H9 (cell line): ENCODE results near the gene PPFIBP2. TPM values are rescaled to one million over a fixed set of nuclear protein-coding genes. Genes with fewer than 3 reads are reported as not detected.

Experiments
- DNase-seq: peaks from one replicate; pipeline ENCODE4 v3.0.0-alpha.2; 2017
- H2AFZ ChIP-seq: one replicate; pipeline ENCODE4 v1.6.1; 2013; ENCODE audit warnings: mild to moderate bottlenecking, low read length, control low read depth, moderate library complexity
- H2AK5ac ChIP-seq: 2 replicates; pipeline ENCODE4 v1.6.1; 2013; ENCODE audit warnings: low read length, control low read depth, mixed read lengths; ENCODE audit not compliant: insufficient read length
- H2BK120ac ChIP-seq: one replicate; pipeline ENCODE4 v1.6.1; 2013; ENCODE audit warnings: low read depth, mild to moderate bottlenecking, low read length, control low read depth, inconsistent platforms; ENCODE audit not compliant: poor library complexity, severe bottlenecking
- H2BK12ac ChIP-seq: 2 replicates; pipeline ENCODE4 v1.6.1; 2013; ENCODE audit warnings: low read length, control low read depth, mixed read lengths, low read depth; ENCODE audit not compliant: insufficient read length
- H2BK15ac ChIP-seq: 2 replicates; pipeline ENCODE4 v1.6.1; 2013; ENCODE audit warnings: low read depth, low read length, control low read depth
- H2BK20ac ChIP-seq: one replicate; pipeline ENCODE4 v1.6.1; 2013; ENCODE audit warnings: low read depth, mild to moderate bottlenecking, low read length, control low read depth, inconsistent platforms; ENCODE audit not compliant: poor library complexity, severe bottlenecking
- H2BK5ac ChIP-seq: 2 replicates; pipeline ENCODE4 v1.6.1; 2013; ENCODE audit warnings: low read length, control low read depth, mixed read lengths; ENCODE audit not compliant: insufficient read length
- H3K14ac ChIP-seq: 2 replicates; pipeline ENCODE4 v1.6.1; 2013; ENCODE audit warnings: low read length, control low read depth; ENCODE audit not compliant: insufficient read depth
- H3K18ac ChIP-seq: 2 replicates; pipeline ENCODE4 v1.6.1; 2013; ENCODE audit warnings: low read depth, mild to moderate bottlenecking, mixed read lengths, low read length, control low read depth; ENCODE audit not compliant: insufficient read length
- H3K23ac ChIP-seq: 2 replicates; pipeline ENCODE4 v1.6.1; 2013; ENCODE audit warnings: low read length, control low read depth, mixed read lengths, low read depth; ENCODE audit not compliant: insufficient read length
- H3K23me2 ChIP-seq: 2 replicates; pipeline ENCODE4 v1.6.1; 2013; ENCODE audit warnings: low read depth, mild to moderate bottlenecking, mixed read lengths, low read length, control low read depth; ENCODE audit not compliant: insufficient read length, poor library complexity, severe bottlenecking
- H3K27ac ChIP-seq: 2 replicates; pipeline ENCODE4 v1.5.1; 2013; ENCODE audit warnings: low read length, control low read depth, mixed read lengths, low read depth; ENCODE audit not compliant: insufficient read length
- H3K27me3 ChIP-seq: 2 replicates; pipeline ENCODE4 v1.6.1; 2013; ENCODE audit warnings: low read length, control low read depth, inconsistent platforms; ENCODE audit not compliant: insufficient read depth
- H3K4ac ChIP-seq: 2 replicates; pipeline ENCODE4 v1.6.1; 2013; ENCODE audit warnings: low read depth, mild to moderate bottlenecking, control low read depth, inconsistent platforms, low read length, moderate library complexity
- H3K4me1 ChIP-seq: 2 replicates; pipeline ENCODE4 v1.6.1; 2013; ENCODE audit warnings: low read length, control low read depth, inconsistent platforms; ENCODE audit not compliant: insufficient read depth
- H3K4me2 ChIP-seq: 2 replicates; pipeline ENCODE4 v1.6.1; 2013; ENCODE audit warnings: low read length, control low read depth, mixed read lengths; ENCODE audit not compliant: insufficient read length, insufficient read depth
- H3K56ac ChIP-seq: 2 replicates; pipeline ENCODE4 v1.6.1; 2013; ENCODE audit warnings: low read depth, mild to moderate bottlenecking, mixed read lengths, low read length, control low read depth; ENCODE audit not compliant: insufficient read length
- H3K79me1 ChIP-seq: 2 replicates; pipeline ENCODE4 v1.6.1; 2013; ENCODE audit warnings: low read depth, mild to moderate bottlenecking, moderate library complexity, low read length, control low read depth, inconsistent platforms; ENCODE audit not compliant: insufficient read depth, poor library complexity, severe bottlenecking
- H3K79me2 ChIP-seq: 2 replicates; pipeline ENCODE4 v1.6.1; 2013; ENCODE audit warnings: low read length, control low read depth, inconsistent platforms; ENCODE audit not compliant: insufficient read depth
- H3K9ac ChIP-seq: 2 replicates; pipeline ENCODE4 v1.6.1; 2013; ENCODE audit warnings: low read length, control low read depth, mixed read lengths; ENCODE audit not compliant: insufficient read length; ENCODE audit errors: extremely low read depth
- H3K9me3 ChIP-seq: one replicate; pipeline ENCODE4 v1.6.1; 2013; ENCODE audit warnings: low read depth, low read length, inconsistent platforms; ENCODE audit not compliant: control insufficient read depth
- H3T11ph ChIP-seq: one replicate; pipeline ENCODE4 v1.6.1; 2013; ENCODE audit warnings: mild to moderate bottlenecking, low read length, control low read depth, inconsistent platforms
- H4K20me1 ChIP-seq: one replicate; pipeline ENCODE4 v1.6.1; 2013; ENCODE audit not compliant: control insufficient read depth, insufficient read length, insufficient read depth
- H4K5ac ChIP-seq: 2 replicates; pipeline ENCODE4 v1.6.1; 2013; ENCODE audit warnings: low read depth, mild to moderate bottlenecking, mixed read lengths, low read length, control low read depth; ENCODE audit not compliant: insufficient read length
- H4K8ac ChIP-seq: replicated peaks from 2 replicates; pipeline ENCODE4 v1.6.1; 2013; ENCODE audit warnings: low read length, control low read depth, mixed read lengths, low read depth; ENCODE audit not compliant: insufficient read length
- H4K91ac ChIP-seq: 2 replicates; pipeline ENCODE4 v1.6.1; 2013; ENCODE audit warnings: low read depth, mild to moderate bottlenecking, moderate library complexity, mixed read lengths, low read length, control low read depth; ENCODE audit not compliant: insufficient read length
- H3K27ac Mint-ChIP-seq, 3 experiments: 2 replicates in 2 of 3; 3 replicates in 1 of 3; pipeline ENCODE4 v1.8.0; 2020 to 2021; ENCODE audit warnings: mixed read lengths in 3 of 3, mild to moderate bottlenecking in 1 of 3, moderate library complexity in 1 of 3
- H3K27me3 Mint-ChIP-seq: 2 replicates; pipeline ENCODE4 v1.8.0; 2021; ENCODE audit warnings: low read depth, mild to moderate bottlenecking, moderate library complexity, mixed read lengths
- H3K36me3 Mint-ChIP-seq, 3 experiments: 2 replicates in 2 of 3; 3 replicates in 1 of 3; pipeline ENCODE4 v1.8.0; 2020 to 2021; ENCODE audit warnings: low read depth in 3 of 3, mixed read lengths in 3 of 3; ENCODE audit not compliant: insufficient read depth in 1 of 3
- H3K4me1 Mint-ChIP-seq, 2 experiments: 2 replicates each; pipeline ENCODE4 v1.8.0; 2020; ENCODE audit warnings: mixed read lengths in 2 of 2
- H3K4me3 Mint-ChIP-seq, 2 experiments: 2 replicates in 1 of 2; 3 replicates in 1 of 2; pipeline ENCODE4 v1.8.0; 2020 to 2021; ENCODE audit warnings: mild to moderate bottlenecking in 2 of 2, mixed read lengths in 2 of 2, moderate library complexity in 1 of 2
- H3K9me3 Mint-ChIP-seq, 2 experiments: 2 replicates in 1 of 2; 3 replicates in 1 of 2; pipeline ENCODE4 v1.8.0; 2020; ENCODE audit warnings: mild to moderate bottlenecking in 2 of 2, mixed read lengths in 2 of 2, moderate library complexity in 1 of 2
- CTCF ChIP-seq: fragments of 200-600 bp; sonication (generic); conservative IDR thresholded peaks from 3 replicates; pipeline ENCODE4 v1.8.0; 2021; ENCODE audit warnings: antibody characterized with exemption, mild to moderate bottlenecking
- WGBS: extraction: QIAGEN DNeasy Blood & Tissue Kit; methylation state at CpG from one replicate; pipeline ENCODE4 v1.1.7; 2013; ENCODE audit warnings: missing lambda C conversion rate, low lambda C conversion rate, mixed read lengths; ENCODE audit not compliant: insufficient read length; ENCODE audit errors: extremely low coverage; 5-methylcytosine and 5-hydroxymethylcytosine counted together
- total RNA-seq: library from RNA; stranded (reverse); gene quantifications from 2 replicates; pipeline ENCODE4 v1.2.1, GENCODE V29; 2021

Gene PPFIBP2
- total RNA-seq, 1 experiment from 2014 or later, result 8.3 TPM

GRCh38 chr11:7622721-7623120, 108.9 kb downstream of the PPFIBP2 start:
- no CpG with 5 or more reads among the region's 2 CpGs for WGBS

More at GRCh38 chr11:7622721-7623120, 108.9 kb downstream of the PPFIBP2 start:
- Histone ChIP-seq H2BK20ac (no peak overlapping the region), H3K27me3 (no peaks in the 10 kb centered on the region), H3K9ac (no peak overlapping the region), H3K23ac (no peak overlapping the region), H3T11ph (no peak overlapping the region), H2AK5ac (no peak overlapping the region), H4K5ac (no peak overlapping the region), H4K8ac (no peak overlapping the region), H2BK5ac (no peak overlapping the region), H3K23me2 (no peaks in the 10 kb centered on the region), H4K20me1 (no peaks in the 10 kb centered on the region), H3K9me3 (no peaks in the 10 kb centered on the region), H3K4me2 (no peak overlapping the region), H3K79me1 (no peaks in the 10 kb centered on the region), H3K79me2 (no peaks in the 10 kb centered on the region), H3K14ac (no peak overlapping the region), H2BK120ac (no peak overlapping the region), H4K91ac (no peak overlapping the region), H2BK12ac (no peak overlapping the region), H3K18ac (no peak overlapping the region), H3K27ac (no peak overlapping the region), H3K4me1 (peaks cover 10% of the 10 kb centered on the region; the same call in 1 of the 2 replicates), H2AFZ (no peak overlapping the region), H3K56ac (no peak overlapping the region), H2BK15ac (no peak overlapping the region), H3K4ac (no peak overlapping the region)
- DNase-seq, result no peak
- H3K27ac Mint-ChIP-seq, result peak overlapping the region in 1 of 3 experiments; percentile 29; a peak in 1 of 7 replicates
- no peaks in the 10 kb centered on the region for H3K9me3 Mint-ChIP-seq
- peaks cover 21 to 26% of the 10 kb centered on the region in 2 experiments for H3K4me1 Mint-ChIP-seq
- no peak overlapping the region for H3K4me3 Mint-ChIP-seq
- peaks cover 0 to 2% (median 0%) of the 10 kb centered on the region in 3 experiments; a peak in 2 of 7 replicates for H3K36me3 Mint-ChIP-seq
- no peaks in the 10 kb centered on the region; the same call in 1 of the 2 replicates for H3K27me3 Mint-ChIP-seq
- no peak for TF ChIP-seq CTCF
